Astrocyte (in vitro differentiated cells and primary cell): ENCODE data around the gene CDH13.
"Not testable (repeated sequence)": the region's sequence is repeated elsewhere in the genome, so short reads cannot be mapped to it uniquely, and the experiment has no call there.

Experiments used
- CTCF ChIP-seq: IDR thresholded peaks from 2 replicates; pipeline ENCODE4 v1.5.1; 2011; ENCODE audit warnings: low read depth, mild to moderate bottlenecking, inconsistent platforms, low read length, moderate library complexity; ENCODE audit not compliant: insufficient read depth
- EZH2 ChIP-seq: IDR thresholded peaks from 2 replicates; pipeline ENCODE4 v1.6.1; 2012; ENCODE audit warnings: mild to moderate bottlenecking, low read length, inconsistent platforms; ENCODE audit not compliant: insufficient read depth

GRCh38 chr16:82933933-82934332 is 307.2 kb downstream of the CDH13 start:
- TF ChIP-seq EZH2, CTCF: not testable (repeated sequence)
